Measurements from ENCODE around the gene KLHL2. TPM values are rescaled to one million over a fixed set of nuclear protein-coding genes. Genes with fewer than 3 reads are reported as not detected.
A peak's percentile ranks its signal among the peaks of the same experiment; 100 is the strongest.

KLHL2 gene
- total and polyA plus RNA-seq, 2 of the 13 experiments (the other 11 are each of a cell fraction or from before 2014, with no cell fraction given) = 9.2 to 17.6 TPM

DNA sequence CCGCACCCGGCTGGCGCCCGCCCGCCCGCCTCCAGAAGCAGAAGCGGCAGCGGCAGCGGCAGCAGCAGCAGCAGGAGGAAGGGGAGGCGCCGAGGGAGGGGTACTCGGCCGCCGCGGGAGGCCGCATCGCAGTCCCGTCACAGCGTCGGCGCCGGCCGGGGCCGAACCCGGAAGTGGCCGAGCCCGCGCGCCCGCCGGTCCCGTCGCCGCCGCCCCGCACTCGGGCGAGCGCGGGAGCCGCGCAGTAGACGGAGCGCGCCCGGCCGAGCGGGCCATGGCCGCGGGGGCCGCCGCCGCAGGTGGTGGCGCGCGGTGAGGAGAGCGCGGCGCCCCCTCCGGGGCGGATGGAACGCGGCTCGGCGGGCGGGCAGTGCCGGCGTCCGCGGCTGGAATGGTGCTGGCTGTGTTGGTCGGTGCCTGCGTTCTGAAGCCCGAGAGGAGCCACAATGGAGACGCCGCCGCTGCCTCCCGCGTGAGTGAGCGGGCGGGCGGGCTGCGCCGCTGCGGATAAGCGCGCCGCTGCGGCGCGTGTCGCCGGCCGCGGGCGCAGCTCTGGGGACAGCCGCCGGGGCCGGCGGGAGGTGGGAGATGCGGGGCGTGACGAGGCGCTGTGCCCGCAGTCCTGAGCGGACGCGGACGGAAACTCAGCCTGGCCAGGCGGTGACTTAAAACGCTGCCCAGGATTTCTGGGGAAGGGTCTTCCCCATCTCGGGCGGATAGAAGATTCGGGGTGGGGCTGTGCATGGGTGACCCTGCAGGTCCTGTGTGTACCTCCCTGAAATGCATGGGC is at the start of gene KLHL2 (continued):
- TF ChIP-seq RNF2 (conservative IDR thresholded peaks at IDR 0.05; ENCODE audit: low read depth) (no peak), MEIS1 (CRISPR knock-in tag; IDR thresholded peaks at IDR 0.05; ENCODE audit: borderline replicate concordance) (no peak), EP300 (IDR thresholded peaks at IDR 0.05; ENCODE audit: low read depth in 2 of 2, low read length in 2 of 2) (no peak), EP300 (CRISPR knock-in tag; IDR thresholded peaks at IDR 0.05; ENCODE audit: borderline replicate concordance) (no peak), SMAD1 (CRISPR knock-in tag; IDR thresholded peaks at IDR 0.05; ENCODE audit: borderline replicate concordance, low read depth) (no peak), ATRX (CRISPR knock-in tag; IDR thresholded peaks at IDR 0.05; ENCODE audit: borderline replicate concordance) (no peak), ZNF569 (CRISPR knock-in tag; IDR thresholded peaks at IDR 0.05; ENCODE audit: borderline replicate concordance) (no peak), ZNF251 (CRISPR knock-in tag; IDR thresholded peaks at IDR 0.05) (no peak), ZFP1 (CRISPR knock-in tag; IDR thresholded peaks at IDR 0.05) (no peak), HOXA3 (CRISPR knock-in tag; IDR thresholded peaks at IDR 0.05) (peak; percentile 72), ZMYM4 (CRISPR knock-in tag; IDR thresholded peaks at IDR 0.05) (peak; percentile 48; the same call in 1 of the 2 replicates)
- TF ChIP-seq, protein P1, sequence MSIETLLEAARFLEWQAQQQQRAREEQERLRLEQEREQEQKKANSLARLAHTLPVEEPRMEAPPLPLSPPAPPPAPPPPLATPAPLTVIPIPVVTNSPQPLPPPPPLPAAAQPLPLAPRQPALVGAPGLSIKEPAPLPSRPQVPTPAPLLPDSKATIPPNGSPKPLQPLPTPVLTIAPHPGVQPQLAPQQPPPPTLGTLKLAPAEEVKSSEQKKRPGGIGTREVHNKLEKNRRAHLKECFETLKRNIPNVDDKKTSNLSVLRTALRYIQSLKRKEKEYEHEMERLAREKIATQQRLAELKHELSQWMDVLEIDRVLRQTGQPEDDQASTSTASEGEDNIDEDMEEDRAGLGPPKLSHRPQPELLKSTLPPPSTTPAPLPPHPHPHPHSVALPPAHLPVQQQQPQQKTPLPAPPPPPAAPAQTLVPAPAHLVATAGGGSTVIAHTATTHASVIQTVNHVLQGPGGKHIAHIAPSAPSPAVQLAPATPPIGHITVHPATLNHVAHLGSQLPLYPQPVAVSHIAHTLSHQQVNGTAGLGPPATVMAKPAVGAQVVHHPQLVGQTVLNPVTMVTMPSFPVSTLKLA (IDR thresholded peaks at IDR 0.05) = no peak
- TF ChIP-seq, protein P2, sequence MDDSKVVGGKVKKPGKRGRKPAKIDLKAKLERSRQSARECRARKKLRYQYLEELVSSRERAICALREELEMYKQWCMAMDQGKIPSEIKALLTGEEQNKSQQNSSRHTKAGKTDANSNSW (CRISPR knock-in tag; IDR thresholded peaks at IDR 0.05; ENCODE audit: borderline replicate concordance) = no peak
- TF ChIP-seq, protein P3, sequence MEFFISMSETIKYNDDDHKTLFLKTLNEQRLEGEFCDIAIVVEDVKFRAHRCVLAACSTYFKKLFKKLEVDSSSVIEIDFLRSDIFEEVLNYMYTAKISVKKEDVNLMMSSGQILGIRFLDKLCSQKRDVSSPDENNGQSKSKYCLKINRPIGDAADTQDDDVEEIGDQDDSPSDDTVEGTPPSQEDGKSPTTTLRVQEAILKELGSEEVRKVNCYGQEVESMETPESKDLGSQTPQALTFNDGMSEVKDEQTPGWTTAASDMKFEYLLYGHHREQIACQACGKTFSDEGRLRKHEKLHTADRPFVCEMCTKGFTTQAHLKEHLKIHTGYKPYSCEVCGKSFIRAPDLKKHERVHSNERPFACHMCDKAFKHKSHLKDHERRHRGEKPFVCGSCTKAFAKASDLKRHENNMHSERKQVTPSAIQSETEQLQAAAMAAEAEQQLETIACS (CRISPR knock-in tag; IDR thresholded peaks at IDR 0.05) = peak; percentile 38; the same call in 1 of the 2 replicates
- TF ChIP-seq, protein P4, sequence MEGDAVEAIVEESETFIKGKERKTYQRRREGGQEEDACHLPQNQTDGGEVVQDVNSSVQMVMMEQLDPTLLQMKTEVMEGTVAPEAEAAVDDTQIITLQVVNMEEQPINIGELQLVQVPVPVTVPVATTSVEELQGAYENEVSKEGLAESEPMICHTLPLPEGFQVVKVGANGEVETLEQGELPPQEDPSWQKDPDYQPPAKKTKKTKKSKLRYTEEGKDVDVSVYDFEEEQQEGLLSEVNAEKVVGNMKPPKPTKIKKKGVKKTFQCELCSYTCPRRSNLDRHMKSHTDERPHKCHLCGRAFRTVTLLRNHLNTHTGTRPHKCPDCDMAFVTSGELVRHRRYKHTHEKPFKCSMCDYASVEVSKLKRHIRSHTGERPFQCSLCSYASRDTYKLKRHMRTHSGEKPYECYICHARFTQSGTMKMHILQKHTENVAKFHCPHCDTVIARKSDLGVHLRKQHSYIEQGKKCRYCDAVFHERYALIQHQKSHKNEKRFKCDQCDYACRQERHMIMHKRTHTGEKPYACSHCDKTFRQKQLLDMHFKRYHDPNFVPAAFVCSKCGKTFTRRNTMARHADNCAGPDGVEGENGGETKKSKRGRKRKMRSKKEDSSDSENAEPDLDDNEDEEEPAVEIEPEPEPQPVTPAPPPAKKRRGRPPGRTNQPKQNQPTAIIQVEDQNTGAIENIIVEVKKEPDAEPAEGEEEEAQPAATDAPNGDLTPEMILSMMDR (CRISPR knock-in tag; IDR thresholded peaks at IDR 0.05) = peak; percentile 5; the same call in 1 of the 2 replicates
- TF ChIP-seq, protein P5, sequence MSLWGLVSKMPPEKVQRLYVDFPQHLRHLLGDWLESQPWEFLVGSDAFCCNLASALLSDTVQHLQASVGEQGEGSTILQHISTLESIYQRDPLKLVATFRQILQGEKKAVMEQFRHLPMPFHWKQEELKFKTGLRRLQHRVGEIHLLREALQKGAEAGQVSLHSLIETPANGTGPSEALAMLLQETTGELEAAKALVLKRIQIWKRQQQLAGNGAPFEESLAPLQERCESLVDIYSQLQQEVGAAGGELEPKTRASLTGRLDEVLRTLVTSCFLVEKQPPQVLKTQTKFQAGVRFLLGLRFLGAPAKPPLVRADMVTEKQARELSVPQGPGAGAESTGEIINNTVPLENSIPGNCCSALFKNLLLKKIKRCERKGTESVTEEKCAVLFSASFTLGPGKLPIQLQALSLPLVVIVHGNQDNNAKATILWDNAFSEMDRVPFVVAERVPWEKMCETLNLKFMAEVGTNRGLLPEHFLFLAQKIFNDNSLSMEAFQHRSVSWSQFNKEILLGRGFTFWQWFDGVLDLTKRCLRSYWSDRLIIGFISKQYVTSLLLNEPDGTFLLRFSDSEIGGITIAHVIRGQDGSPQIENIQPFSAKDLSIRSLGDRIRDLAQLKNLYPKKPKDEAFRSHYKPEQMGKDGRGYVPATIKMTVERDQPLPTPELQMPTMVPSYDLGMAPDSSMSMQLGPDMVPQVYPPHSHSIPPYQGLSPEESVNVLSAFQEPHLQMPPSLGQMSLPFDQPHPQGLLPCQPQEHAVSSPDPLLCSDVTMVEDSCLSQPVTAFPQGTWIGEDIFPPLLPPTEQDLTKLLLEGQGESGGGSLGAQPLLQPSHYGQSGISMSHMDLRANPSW (CRISPR knock-in tag; IDR thresholded peaks at IDR 0.05; ENCODE audit: borderline replicate concordance) = no peak
